Activated naive CD8-positive, alpha-beta T cell (primary cell): ENCODE results near the gene SPATS2.
"Not testable (repeated sequence)": the region's sequence is repeated elsewhere in the genome, so short reads cannot be mapped to it uniquely, and the experiment has no call there.

Experiments
- H3K27ac Mint-ChIP-seq: one replicate; pipeline ENCODE4 v1.8.0; 2021; ENCODE audit warnings: mixed read lengths
- H3K27me3 Mint-ChIP-seq: one replicate; pipeline ENCODE4 v1.8.0; 2021; ENCODE audit warnings: mixed read lengths
- H3K36me3 Mint-ChIP-seq: one replicate; pipeline ENCODE4 v1.8.0; 2021; ENCODE audit warnings: mixed read lengths
- H3K4me1 Mint-ChIP-seq: one replicate; pipeline ENCODE4 v1.8.0; 2021; ENCODE audit warnings: low read depth, mixed read lengths
- H3K4me3 Mint-ChIP-seq: one replicate; pipeline ENCODE4 v1.8.0; 2021; ENCODE audit warnings: mild to moderate bottlenecking, mixed read lengths
- H3K9me3 Mint-ChIP-seq: one replicate; pipeline ENCODE4 v1.8.0; 2021; ENCODE audit warnings: low read depth, mixed read lengths

The SPATS2 gene

GRCh38 chr12:49397000-49397399 is 29.7 kb downstream of the SPATS2 start:
- no peaks in the 10 kb centered on the region for H3K27me3 Mint-ChIP-seq
- no peaks in the 10 kb centered on the region for H3K9me3 Mint-ChIP-seq
- no peaks in the 10 kb centered on the region for H3K36me3 Mint-ChIP-seq
- H3K27ac Mint-ChIP-seq: no peak overlapping the region
- H3K4me3 Mint-ChIP-seq: no peak overlapping the region
- no peaks in the 10 kb centered on the region for H3K4me1 Mint-ChIP-seq

GRCh38 chr12:49400304-49400703 is 33.0 kb downstream of the SPATS2 start:
- Mint-ChIP-seq H3K27me3 (no peaks in the 10 kb centered on the region), H3K36me3 (no peaks in the 10 kb centered on the region), H3K9me3 (no peaks in the 10 kb centered on the region), H3K4me1 (peaks cover 14% of the 10 kb centered on the region), H3K4me3 (no peak overlapping the region), H3K27ac (no peak overlapping the region)

DNA sequence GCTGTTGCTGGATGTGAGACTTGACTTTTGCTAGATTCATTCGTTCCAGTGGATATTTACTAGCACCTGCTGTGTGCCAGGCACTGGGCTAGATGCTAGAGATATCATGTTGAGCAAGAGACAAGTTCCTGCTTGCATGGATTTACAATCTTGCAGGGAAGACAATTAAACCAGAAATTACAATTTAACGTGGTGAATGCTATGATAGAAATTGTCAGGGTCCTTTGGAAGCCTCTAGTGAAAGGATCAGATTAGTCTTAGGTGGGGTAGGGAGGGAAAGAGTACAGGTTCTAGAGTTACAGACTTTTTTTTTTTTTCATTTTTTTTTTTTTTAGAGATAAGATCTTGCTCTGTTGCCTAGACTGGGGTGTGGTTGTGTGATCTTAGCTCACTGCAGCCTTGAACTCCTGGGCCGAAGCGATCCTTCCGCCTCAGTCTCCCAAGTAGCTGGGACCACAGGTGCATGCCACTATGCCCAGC is 36.7 kb downstream of the SPATS2 start:
- no peaks in the 10 kb centered on the region for H3K9me3 Mint-ChIP-seq
- no peaks in the 10 kb centered on the region for H3K36me3 Mint-ChIP-seq
- no peaks in the 10 kb centered on the region for H3K27me3 Mint-ChIP-seq
- H3K27ac Mint-ChIP-seq: no peak overlapping the region
- peaks cover 14% of the 10 kb centered on the region for H3K4me1 Mint-ChIP-seq
- no peak overlapping the region for H3K4me3 Mint-ChIP-seq

GRCh38 chr12:49404956-49405355 is 37.7 kb downstream of the SPATS2 start:
- Mint-ChIP-seq H3K9me3 (no peaks in the 10 kb centered on the region), H3K36me3 (no peaks in the 10 kb centered on the region), H3K4me1 (peaks cover 14% of the 10 kb centered on the region), H3K27ac (no peak overlapping the region), H3K4me3 (no peak overlapping the region), H3K27me3 (no peaks in the 10 kb centered on the region)

DNA sequence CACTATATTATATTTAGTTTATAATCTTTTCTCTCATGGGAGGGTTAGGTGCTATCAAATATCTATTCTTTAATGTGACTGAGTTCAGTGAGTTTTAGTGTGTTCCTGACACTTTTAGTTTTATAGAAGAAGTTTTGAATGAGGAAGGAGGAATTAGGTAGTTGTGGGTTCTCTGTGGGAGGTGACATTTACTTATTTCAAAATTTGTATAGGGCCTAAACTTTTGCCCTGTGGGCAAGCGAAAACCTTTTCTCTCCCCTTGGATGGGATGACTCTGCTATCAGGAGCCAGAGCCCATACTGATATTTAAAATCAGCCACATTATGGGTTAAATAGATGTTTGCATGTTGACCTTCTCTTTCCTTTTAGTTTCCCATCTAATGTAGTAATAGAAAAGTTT is 43.6 kb downstream of the SPATS2 start:
- Mint-ChIP-seq H3K36me3 (no peaks in the 10 kb centered on the region), H3K27ac (no peak overlapping the region)

DNA sequence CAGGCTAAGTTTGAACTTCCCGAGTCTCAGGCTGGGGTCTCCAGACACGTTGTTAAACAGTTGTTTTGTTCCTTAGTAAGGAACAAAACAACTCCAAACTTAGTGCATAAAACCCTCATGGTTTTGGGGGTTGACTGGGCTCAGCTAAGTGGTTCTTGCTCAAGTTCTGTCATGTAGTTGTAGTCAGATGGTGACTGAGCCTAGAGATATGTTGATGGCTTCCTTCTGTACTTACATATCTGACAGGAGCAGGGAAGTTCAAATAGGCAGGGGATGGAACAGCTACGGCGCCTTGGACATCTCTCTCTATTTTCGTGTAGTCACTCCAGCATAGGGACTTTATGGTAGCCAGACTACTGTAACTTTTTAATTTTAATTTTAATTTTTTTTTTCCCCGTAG is 45.7 kb downstream of the SPATS2 start:
- Mint-ChIP-seq H3K9me3 (no peaks in the 10 kb centered on the region), H3K27me3 (no peaks in the 10 kb centered on the region), H3K36me3 (no peaks in the 10 kb centered on the region)

More for the DNA sequence above, 43.6 kb downstream of the SPATS2 start:
- no peak overlapping the region for H3K4me3 Mint-ChIP-seq
- no peaks in the 10 kb centered on the region for H3K27me3 Mint-ChIP-seq
- H3K9me3 Mint-ChIP-seq: no peaks in the 10 kb centered on the region
- no peaks in the 10 kb centered on the region for H3K4me1 Mint-ChIP-seq

GRCh38 chr12:49413796-49414195 is 46.5 kb downstream of the SPATS2 start:
- no peaks in the 10 kb centered on the region for H3K9me3 Mint-ChIP-seq

More for the DNA sequence above, 45.7 kb downstream of the SPATS2 start:
- Mint-ChIP-seq H3K4me3 (no peak overlapping the region), H3K27ac (no peak overlapping the region), H3K4me1 (no peaks in the 10 kb centered on the region)

DNA sequence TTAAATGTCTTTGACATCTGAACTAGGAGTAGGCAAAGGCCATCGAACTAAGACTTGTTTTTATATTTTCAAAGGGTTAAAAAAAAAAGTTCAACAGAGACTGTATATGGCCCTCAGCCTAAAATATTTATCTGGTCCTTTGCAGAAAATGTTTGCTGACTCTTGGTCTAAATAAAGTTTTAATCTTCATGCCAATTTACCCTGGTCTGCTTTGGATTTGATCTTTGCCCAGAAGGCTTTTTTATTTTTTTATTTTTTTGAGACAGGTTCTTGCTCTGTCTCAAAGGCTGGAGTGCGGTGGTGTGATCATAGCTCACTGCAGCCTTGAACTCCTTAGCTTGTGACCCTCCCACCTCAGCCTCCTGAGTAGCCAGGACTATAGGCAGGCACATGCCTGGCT is 47.1 kb downstream of the SPATS2 start:
- Mint-ChIP-seq H3K27me3 (no peaks in the 10 kb centered on the region), H3K9me3 (no peaks in the 10 kb centered on the region), H3K27ac (no peak overlapping the region), H3K4me3 (no peak overlapping the region), H3K4me1 (no peaks in the 10 kb centered on the region), H3K36me3 (no peaks in the 10 kb centered on the region)

More at GRCh38 chr12:49413796-49414195, 46.5 kb downstream of the SPATS2 start:
- H3K27ac Mint-ChIP-seq: no peak overlapping the region
- H3K36me3 Mint-ChIP-seq: no peaks in the 10 kb centered on the region
- no peaks in the 10 kb centered on the region for H3K27me3 Mint-ChIP-seq
- no peaks in the 10 kb centered on the region for H3K4me1 Mint-ChIP-seq
- no peak overlapping the region for H3K4me3 Mint-ChIP-seq

- H3K9me3 Mint-ChIP-seq: no peaks in the 10 kb centered on the region
- H3K27me3 Mint-ChIP-seq: no peaks in the 10 kb centered on the region
- H3K4me3 Mint-ChIP-seq: no peak overlapping the region
- H3K36me3 Mint-ChIP-seq: no peaks in the 10 kb centered on the region
- H3K4me1 Mint-ChIP-seq: no peaks in the 10 kb centered on the region
- H3K27ac Mint-ChIP-seq: no peak overlapping the region
Measured at GRCh38 chr12:49415521-49415970, 48.3 kb downstream of the SPATS2 start.

GRCh38 chr12:49416892-49417291 is 49.6 kb downstream of the SPATS2 start:
- Mint-ChIP-seq H3K4me3 (no peak overlapping the region), H3K27me3 (no peaks in the 10 kb centered on the region), H3K27ac (no peak overlapping the region), H3K36me3 (no peaks in the 10 kb centered on the region), H3K4me1 (no peaks in the 10 kb centered on the region), H3K9me3 (no peaks in the 10 kb centered on the region)

- H3K4me1 Mint-ChIP-seq: no peaks in the 10 kb centered on the region
- H3K9me3 Mint-ChIP-seq: no peaks in the 10 kb centered on the region
- H3K27ac Mint-ChIP-seq: no peak overlapping the region
- H3K4me3 Mint-ChIP-seq: no peak overlapping the region
- no peaks in the 10 kb centered on the region for H3K36me3 Mint-ChIP-seq
- H3K27me3 Mint-ChIP-seq: no peaks in the 10 kb centered on the region
Measured at GRCh38 chr12:49417558-49417957, 50.3 kb downstream of the SPATS2 start.

- no peaks in the 10 kb centered on the region for H3K9me3 Mint-ChIP-seq
- no peaks in the 10 kb centered on the region for H3K27me3 Mint-ChIP-seq
- no peak overlapping the region for H3K4me3 Mint-ChIP-seq
- no peak overlapping the region for H3K27ac Mint-ChIP-seq
- no peaks in the 10 kb centered on the region for H3K36me3 Mint-ChIP-seq
- no peaks in the 10 kb centered on the region for H3K4me1 Mint-ChIP-seq
Measured at GRCh38 chr12:49420556-49420955, 53.3 kb downstream of the SPATS2 start.

- H3K36me3 Mint-ChIP-seq: peaks cover 4% of the 10 kb centered on the region
- H3K4me3 Mint-ChIP-seq: no peak overlapping the region
- H3K9me3 Mint-ChIP-seq: no peaks in the 10 kb centered on the region
- no peaks in the 10 kb centered on the region for H3K27me3 Mint-ChIP-seq
- H3K27ac Mint-ChIP-seq: no peak overlapping the region
- H3K4me1 Mint-ChIP-seq: no peaks in the 10 kb centered on the region
Measured at GRCh38 chr12:49422114-49422513, 54.9 kb downstream of the SPATS2 start.

DNA sequence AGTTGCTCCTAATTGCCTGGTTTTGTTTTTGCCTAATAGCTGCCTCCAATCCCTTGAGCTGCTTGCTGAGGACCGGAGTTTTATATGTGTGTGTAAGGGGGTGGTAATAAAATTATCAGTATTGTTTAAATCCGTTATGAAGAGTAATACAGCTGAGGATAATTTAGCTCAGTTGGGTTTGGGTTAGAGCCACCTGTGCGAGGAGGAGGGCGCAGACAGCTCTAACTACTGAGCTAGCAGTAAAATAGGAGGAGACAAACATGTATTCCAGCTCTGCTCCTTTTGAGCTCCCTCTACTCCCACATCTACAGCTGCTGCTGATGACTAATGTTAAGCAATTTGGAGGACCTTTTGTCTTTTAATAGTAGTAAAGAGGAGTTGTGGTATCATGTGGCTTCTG is 61.5 kb downstream of the SPATS2 start:
- H3K4me1 Mint-ChIP-seq: no peaks in the 10 kb centered on the region
- no peak overlapping the region for H3K4me3 Mint-ChIP-seq
- H3K36me3 Mint-ChIP-seq: peaks cover 7% of the 10 kb centered on the region
- no peak overlapping the region for H3K27ac Mint-ChIP-seq
- H3K9me3 Mint-ChIP-seq: no peaks in the 10 kb centered on the region
- H3K27me3 Mint-ChIP-seq: no peaks in the 10 kb centered on the region

DNA sequence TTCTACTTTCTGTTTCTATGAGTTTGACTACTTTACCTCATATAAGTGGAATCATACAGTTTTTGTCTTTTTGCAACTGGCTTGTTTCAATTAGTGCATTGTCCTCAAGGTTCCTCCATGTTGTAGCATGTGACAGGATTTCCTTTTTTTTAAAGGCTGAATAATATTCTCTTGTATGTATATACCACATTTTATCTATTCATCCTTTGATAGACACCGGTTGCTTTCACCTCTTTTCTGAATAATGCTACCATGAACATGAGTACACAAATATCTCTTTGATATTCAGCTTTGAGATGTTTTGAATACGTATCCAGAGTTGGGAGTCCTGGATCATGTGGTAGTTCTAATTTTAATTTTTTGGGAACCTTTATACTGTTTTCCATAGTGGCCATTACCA is 65.4 kb downstream of the SPATS2 start:
- H3K27me3 Mint-ChIP-seq: no peaks in the 10 kb centered on the region
- no peaks in the 10 kb centered on the region for H3K4me1 Mint-ChIP-seq
- H3K4me3 Mint-ChIP-seq: no peak overlapping the region

DNA sequence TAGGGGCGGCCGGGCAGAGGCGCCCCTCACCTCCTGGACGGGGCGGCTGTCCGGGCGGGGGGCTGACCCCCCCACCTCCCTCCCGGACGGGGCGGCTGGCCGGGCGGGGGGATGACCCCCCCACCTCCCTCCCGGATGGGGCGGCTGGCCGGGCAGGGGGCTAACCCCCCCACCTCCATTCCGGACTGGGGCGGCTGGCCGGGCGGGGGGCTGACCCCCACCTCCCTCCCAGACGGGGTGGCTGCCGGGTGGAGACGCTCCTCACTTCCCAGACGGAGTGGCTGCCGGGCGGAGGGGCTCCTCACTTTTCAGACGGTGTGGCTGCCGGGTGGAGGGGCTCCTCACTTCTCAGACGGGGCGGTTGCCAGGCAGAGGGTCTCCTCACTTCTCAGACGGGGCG is 69.5 kb downstream of the SPATS2 start:
- H3K9me3 Mint-ChIP-seq, H3K36me3 Mint-ChIP-seq, H3K27me3 Mint-ChIP-seq, H3K4me1 Mint-ChIP-seq, H3K4me3 Mint-ChIP-seq, H3K27ac Mint-ChIP-seq: not testable (repeated sequence)

More for the DNA sequence above, 65.4 kb downstream of the SPATS2 start:
- no peak overlapping the region for H3K27ac Mint-ChIP-seq
- H3K9me3 Mint-ChIP-seq: no peaks in the 10 kb centered on the region
- peaks cover 4% of the 10 kb centered on the region for H3K36me3 Mint-ChIP-seq
